GF-D8 (cell line): Measurements from ENCODE around the gene VPS26C.
"Not testable (repeated sequence)": the region's sequence is repeated elsewhere in the genome, so short reads cannot be mapped to it uniquely, and the experiment has no call there.

Experiments
- DNase-seq: peaks from one replicate; lab custom pipeline; 2025; lab: John Stamatoyannopoulos, UW

VPS26C gene

GRCh38 chr21:37230632-37231248, 36.4 kb downstream of the VPS26C start:
- no peak for DNase-seq

GRCh38 chr21:37228003-37228400, 39.1 kb downstream of the VPS26C start:
- no peak for DNase-seq

GRCh38 chr21:37227071-37228002, 39.8 kb downstream of the VPS26C start:
- no peak for DNase-seq

- no peak for DNase-seq
Observed at GRCh38 chr21:37226041-37226920, 40.9 kb downstream of the VPS26C start.

- peak; percentile 96 for DNase-seq
Observed at GRCh38 chr21:37224861-37225839, 42.0 kb downstream of the VPS26C start.

GRCh38 chr21:37223804-37224345, 43.3 kb downstream of the VPS26C start:
- DNase-seq = no peak

- not testable (repeated sequence) for DNase-seq
Observed at GRCh38 chr21:37222248-37222647, 44.9 kb downstream of the VPS26C start.

GRCh38 chr21:37220981-37221664, 46.0 kb downstream of the VPS26C start:
- peak; percentile 96 for DNase-seq

- peak; percentile 46 for DNase-seq
Observed at GRCh38 chr21:37220433-37220980, 46.6 kb downstream of the VPS26C start.

GRCh38 chr21:37219761-37220432, 47.2 kb downstream of the VPS26C start:
- DNase-seq = peak; percentile 54

- DNase-seq = no peak
Observed at GRCh38 chr21:37214952-37215351, 52.2 kb downstream of the VPS26C start.

GRCh38 chr21:37210799-37211198, 56.3 kb downstream of the VPS26C start:
- no peak for DNase-seq

- peak; percentile 89 for DNase-seq
Observed at GRCh38 chr21:37210130-37210529, 57.0 kb downstream of the VPS26C start.

GRCh38 chr21:37208741-37209225, 58.4 kb downstream of the VPS26C start:
- DNase-seq = no peak

GRCh38 chr21:37208056-37208721, 58.9 kb downstream of the VPS26C start:
- DNase-seq = peak; percentile 60

GRCh38 chr21:37207441-37208009, 59.6 kb downstream of the VPS26C start:
- peak; percentile 50 for DNase-seq

- DNase-seq = no peak
Observed at GRCh38 chr21:37206496-37206895, 60.6 kb downstream of the VPS26C start.

- DNase-seq = no peak
Observed at GRCh38 chr21:37204580-37204979, 62.6 kb downstream of the VPS26C start.
